Activated CD4-positive, alpha-beta T cell treated with anti-CD3 and anti-CD28 coated beads, Interleukin-2, amount 10 ng/mL, durations not matched to agents 7 days and 5 days (primary cell): ENCODE measurements around the gene FXYD6. TPM values are rescaled to one million over a fixed set of nuclear protein-coding genes. Genes with fewer than 3 reads are reported as not detected.
A peak's percentile ranks its signal among the peaks of the same experiment; 100 is the strongest.
"Not testable (repeated sequence)": the region's sequence is repeated elsewhere in the genome, so short reads cannot be mapped to it uniquely, and the experiment has no call there.

Source experiments
- CTCF ChIA-PET: fragments of 350-600 bp; sonication (Branson Sonifier 250); formaldehyde crosslinking; loops from one replicate; lab custom pipeline; 2021; ENCODE audit warnings: antibody characterized with exemption; lab: Charles Lee
- POLR2A ChIA-PET: fragments of 350-600 bp; sonication (Branson Sonifier 250); formaldehyde crosslinking; loops from one replicate; lab custom pipeline; 2021; ENCODE audit warnings: antibody characterized with exemption; lab: Charles Lee
- DNase-seq: peaks from one replicate; pipeline ENCODE4 v3.0.0-alpha.2; 2020
- H3K27ac Mint-ChIP-seq: one replicate; pipeline ENCODE4 v1.8.0; 2021; ENCODE audit warnings: mild to moderate bottlenecking, moderate library complexity, mixed read lengths
- H3K27me3 Mint-ChIP-seq: one replicate; pipeline ENCODE4 v1.8.0; 2021; ENCODE audit warnings: mixed read lengths
- H3K36me3 Mint-ChIP-seq: one replicate; pipeline ENCODE4 v1.8.0; 2021; ENCODE audit warnings: low read depth, mixed read lengths
- H3K4me1 Mint-ChIP-seq: one replicate; pipeline ENCODE4 v1.8.0; 2021; ENCODE audit warnings: mixed read lengths
- H3K4me3 Mint-ChIP-seq: one replicate; pipeline ENCODE4 v1.8.0; 2021; ENCODE audit warnings: mild to moderate bottlenecking, moderate library complexity, mixed read lengths
- H3K9me3 Mint-ChIP-seq: one replicate; pipeline ENCODE4 v1.8.0; 2021; ENCODE audit warnings: mixed read lengths
- total RNA-seq, 2 experiments: library from RNA; stranded (reverse); gene quantifications; one replicate each; pipeline ENCODE4 v1.2.3, GENCODE V29; 2021

Gene FXYD6, protein sequence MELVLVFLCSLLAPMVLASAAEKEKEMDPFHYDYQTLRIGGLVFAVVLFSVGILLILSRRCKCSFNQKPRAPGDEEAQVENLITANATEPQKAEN
- total RNA-seq: not detected

- H3K4me3 Mint-ChIP-seq: peak within 1 kb of the TSS; percentile 53
- H3K36me3 Mint-ChIP-seq: no peaks in the 10 kb centered on the region
- H3K27ac Mint-ChIP-seq: no peak within 1 kb of the TSS
- ChIA-PET CTCF (interaction anchor here (0.8 to 1.2 kb wide), 4 partner anchors 27 to 177 kb away, joined by 3 to 4 read pairs (median 3); no protein-coding TSS in a partner anchor), POLR2A (no interaction called here)
- peaks cover 65% of the 10 kb centered on the region for H3K27me3 Mint-ChIP-seq
- H3K4me1 Mint-ChIP-seq: peaks cover 40% of the 10 kb centered on the region
- no peaks in the 10 kb centered on the region for H3K9me3 Mint-ChIP-seq
- no peak for DNase-seq
Observed at GRCh38 chr11:117876341-117877119, at the start of gene FXYD6. Gene FXYD6, minus strand, starts transcription at chr11:117876658. Its CDS starts 33,882 bp downstream, at chr11:117842776.

- H3K27me3 Mint-ChIP-seq, H3K9me3 Mint-ChIP-seq, H3K36me3 Mint-ChIP-seq, POLR2A ChIA-PET, DNase-seq, H3K4me3 Mint-ChIP-seq, CTCF ChIA-PET, H3K27ac Mint-ChIP-seq: not testable (repeated sequence)
- H3K4me1 Mint-ChIP-seq: peaks cover 31% of the 10 kb centered on the region
Observed at GRCh38 chr11:117926166-117926565, 49.7 kb upstream of the FXYD6 start.

GRCh38 chr11:117925198-117925925, 48.9 kb upstream of the FXYD6 start:
- H3K9me3 Mint-ChIP-seq: no peaks in the 10 kb centered on the region
- ChIA-PET POLR2A (no interaction called here), CTCF (interaction anchor here (0.7 kb wide), 3 partner anchors 14 to 307 kb away, joined by 3 to 5 read pairs (median 3); no protein-coding TSS in a partner anchor)
- no peaks in the 10 kb centered on the region for H3K36me3 Mint-ChIP-seq
- no peak overlapping the region for H3K27ac Mint-ChIP-seq
- no peak for DNase-seq
- peaks cover 23% of the 10 kb centered on the region for H3K4me1 Mint-ChIP-seq
- H3K4me3 Mint-ChIP-seq: no peak overlapping the region
- H3K27me3 Mint-ChIP-seq: peaks cover 9% of the 10 kb centered on the region

DNA sequence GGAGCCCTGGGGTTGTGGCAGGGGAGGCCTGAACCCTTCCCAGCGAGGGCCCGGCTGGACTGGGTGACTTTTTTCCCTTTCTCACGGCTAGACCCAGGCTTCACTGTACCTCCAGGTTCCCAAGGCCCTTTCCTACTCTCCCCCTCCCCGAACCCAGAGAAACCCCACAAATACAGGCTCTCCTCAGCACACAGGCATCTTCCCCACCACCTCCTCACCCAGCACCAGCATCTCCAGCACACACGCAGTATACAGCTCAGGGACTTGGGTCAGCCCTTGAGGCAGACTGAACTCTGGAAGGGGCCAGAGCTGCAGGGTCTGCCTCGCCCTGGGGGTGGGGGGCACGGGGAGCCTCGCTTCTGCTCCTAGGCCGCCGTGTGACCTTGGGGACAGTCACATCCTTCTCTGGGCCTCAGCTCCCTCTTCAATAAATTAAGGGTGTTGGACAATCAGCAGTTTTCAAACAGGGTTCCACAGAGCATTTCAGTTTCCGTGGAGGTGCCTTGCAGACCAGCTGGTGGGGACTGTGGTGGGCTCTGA, 48.2 kb upstream of the FXYD6 start:
- Mint-ChIP-seq H3K27me3 (peaks cover 9% of the 10 kb centered on the region), H3K9me3 (no peaks in the 10 kb centered on the region), H3K4me3 (no peak overlapping the region), H3K36me3 (no peaks in the 10 kb centered on the region), H3K4me1 (peaks cover 21% of the 10 kb centered on the region), H3K27ac (no peak overlapping the region)
- ChIA-PET CTCF (interaction anchor here (0.7 kb wide), 3 partner anchors 15 to 308 kb away, joined by 3 to 5 read pairs (median 3); no protein-coding TSS in a partner anchor), POLR2A (no interaction called here)
- no peak for DNase-seq

DNA sequence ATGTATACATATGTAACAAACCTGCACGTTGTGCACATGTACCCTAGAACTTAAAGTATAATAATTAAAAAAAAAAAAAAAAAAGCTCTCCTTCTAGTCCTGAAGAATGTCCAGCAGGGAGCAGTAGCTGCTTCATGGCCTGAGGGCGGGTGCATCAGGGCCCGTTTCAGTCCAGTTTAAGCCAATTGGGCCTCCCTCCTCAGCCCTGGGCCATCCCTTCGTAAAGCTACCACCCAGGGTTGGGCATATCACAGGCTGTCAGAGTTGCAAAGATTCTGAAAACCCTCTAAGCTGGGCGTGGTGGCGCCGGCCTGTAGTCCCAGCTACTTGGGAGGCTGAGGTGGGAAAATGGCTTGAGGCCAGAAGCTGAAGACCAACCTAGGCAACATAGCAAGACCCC, 47.3 kb upstream of the FXYD6 start:
- H3K27ac Mint-ChIP-seq: peak overlapping the region; percentile 31
- no peaks in the 10 kb centered on the region for H3K9me3 Mint-ChIP-seq
- peaks cover 9% of the 10 kb centered on the region for H3K27me3 Mint-ChIP-seq
- H3K4me1 Mint-ChIP-seq: peaks cover 21% of the 10 kb centered on the region
- no peak overlapping the region for H3K4me3 Mint-ChIP-seq
- POLR2A ChIA-PET: no interaction called here
- CTCF ChIA-PET: interaction anchor here (0.7 to 1.5 kb wide), 7 partner anchors 10 to 129 kb away, joined by 3 to 6 read pairs (median 5); no protein-coding TSS in a partner anchor
- no peaks in the 10 kb centered on the region for H3K36me3 Mint-ChIP-seq
- DNase-seq: no peak

- no peak for DNase-seq
- peaks cover 9% of the 10 kb centered on the region for H3K27me3 Mint-ChIP-seq
- no peak overlapping the region for H3K4me3 Mint-ChIP-seq
- no peak overlapping the region for H3K27ac Mint-ChIP-seq
- POLR2A ChIA-PET: no interaction called here
- CTCF ChIA-PET: interaction anchor here (0.7 to 2.7 kb wide), 8 partner anchors 8 to 130 kb away, joined by 3 to 9 read pairs (median 5); no protein-coding TSS in a partner anchor
- H3K9me3 Mint-ChIP-seq: no peaks in the 10 kb centered on the region
- H3K4me1 Mint-ChIP-seq: peaks cover 16% of the 10 kb centered on the region
- H3K36me3 Mint-ChIP-seq: no peaks in the 10 kb centered on the region
Observed at GRCh38 chr11:117923275-117923674, 46.8 kb upstream of the FXYD6 start.

- POLR2A ChIA-PET: no interaction called here
- no peaks in the 10 kb centered on the region for H3K27me3 Mint-ChIP-seq
- CTCF ChIA-PET: interaction anchor here (1.8 to 2.7 kb wide), 2 partner anchors 9 to 25 kb away, joined by 9 to 10 read pairs; no protein-coding TSS in a partner anchor
Observed at GRCh38 chr11:117921893-117922292, 45.4 kb upstream of the FXYD6 start.

DNA sequence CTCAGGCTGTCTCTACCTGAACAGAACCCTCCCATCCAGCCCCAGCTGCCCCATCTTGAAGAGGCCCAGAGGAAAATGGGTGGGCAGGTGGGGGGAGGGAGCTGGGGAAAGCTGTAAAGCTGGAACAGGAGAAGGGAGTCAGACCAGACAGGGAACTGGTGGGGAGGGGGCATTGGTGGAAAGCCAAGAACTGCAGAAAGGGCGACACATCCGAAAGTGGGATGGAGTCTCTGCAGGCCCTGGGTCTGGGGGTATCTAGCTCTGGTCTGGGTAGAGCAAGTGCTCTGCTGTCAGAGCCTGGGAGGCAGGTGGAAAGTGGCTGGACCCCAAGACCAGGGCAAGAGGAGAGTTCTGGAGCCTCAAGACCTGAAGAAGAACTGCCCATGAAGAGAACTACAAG, 45.0 kb upstream of the FXYD6 start:
- Mint-ChIP-seq H3K27ac (peak overlapping the region; percentile 57), H3K36me3 (no peaks in the 10 kb centered on the region), H3K27me3 (no peaks in the 10 kb centered on the region), H3K4me3 (no peak overlapping the region), H3K9me3 (no peaks in the 10 kb centered on the region), H3K4me1 (peaks cover 11% of the 10 kb centered on the region)
- no peak for DNase-seq
- POLR2A ChIA-PET: no interaction called here
- CTCF ChIA-PET: interaction anchor here (1.2 to 2.7 kb wide), 4 partner anchors 9 to 132 kb away, joined by 3 to 10 read pairs (median 6); no protein-coding TSS in a partner anchor

More at GRCh38 chr11:117921893-117922292, 45.4 kb upstream of the FXYD6 start:
- Mint-ChIP-seq H3K9me3 (no peaks in the 10 kb centered on the region), H3K27ac (peak overlapping the region; percentile 57), H3K4me3 (no peak overlapping the region), H3K4me1 (peaks cover 11% of the 10 kb centered on the region), H3K36me3 (no peaks in the 10 kb centered on the region)
- no peak for DNase-seq

DNA sequence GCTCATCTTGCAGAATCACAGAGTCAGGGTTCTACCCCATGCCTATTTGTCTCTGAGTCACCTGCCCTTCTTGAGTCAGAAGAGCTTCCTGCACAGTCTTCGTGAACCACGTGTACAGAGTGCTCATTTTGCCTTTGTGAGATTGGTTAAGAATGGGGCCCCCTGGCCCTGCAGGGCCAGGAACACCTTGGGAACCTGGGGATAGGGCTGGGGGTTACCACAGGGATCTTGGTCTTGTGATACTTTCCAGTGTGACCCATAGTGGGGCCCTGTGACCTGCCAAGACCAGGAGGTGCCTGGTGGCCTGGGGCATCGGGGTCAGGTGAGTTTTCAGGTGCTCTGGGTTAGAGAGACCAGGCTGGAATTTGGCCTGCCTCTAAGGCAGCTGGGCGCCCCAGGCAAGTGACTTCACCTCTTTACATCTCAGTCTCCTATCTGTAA, 43.3 kb upstream of the FXYD6 start:
- CTCF ChIA-PET: interaction anchor here (0.7 to 1.6 kb wide), 10 partner anchors 11 to 135 kb away, joined by 3 to 4 read pairs (median 3); no protein-coding TSS in a partner anchor
- Mint-ChIP-seq H3K27me3 (no peaks in the 10 kb centered on the region), H3K4me1 (peaks cover 11% of the 10 kb centered on the region), H3K36me3 (no peaks in the 10 kb centered on the region), H3K4me3 (no peak overlapping the region), H3K27ac (peak overlapping the region; percentile 16), H3K9me3 (no peaks in the 10 kb centered on the region)
- POLR2A ChIA-PET: no interaction called here
- DNase-seq: no peak

DNA sequence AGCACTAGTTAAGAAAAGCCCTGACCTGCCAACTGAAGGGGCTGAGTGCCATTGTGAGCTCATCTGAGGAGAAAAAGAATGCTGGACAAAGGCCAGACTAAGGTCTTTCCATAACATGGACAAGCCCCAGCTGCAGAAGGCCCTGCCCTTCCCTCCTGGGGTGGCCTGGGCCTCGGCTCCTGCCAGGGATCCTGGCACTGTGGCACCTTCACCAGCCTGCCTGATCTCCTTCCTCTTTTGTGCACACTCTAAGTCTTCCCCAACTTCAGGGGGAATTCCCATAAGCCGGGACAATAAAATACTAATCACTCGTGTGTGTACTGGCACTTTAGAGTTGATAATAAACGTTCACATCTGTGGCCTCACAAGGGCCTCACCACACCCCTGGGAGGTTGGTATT, 42.9 kb upstream of the FXYD6 start:
- no peak for DNase-seq
- ChIA-PET CTCF (interaction anchor here (0.7 to 2.4 kb wide), 12 partner anchors 9 to 135 kb away, joined by 3 to 8 read pairs (median 3); no protein-coding TSS in a partner anchor), POLR2A (no interaction called here)
- Mint-ChIP-seq H3K27me3 (no peaks in the 10 kb centered on the region), H3K36me3 (no peaks in the 10 kb centered on the region), H3K4me1 (peaks cover 11% of the 10 kb centered on the region), H3K9me3 (no peaks in the 10 kb centered on the region), H3K4me3 (no peak overlapping the region), H3K27ac (no peak overlapping the region)

GRCh38 chr11:117918366-117919255, 42.2 kb upstream of the FXYD6 start:
- POLR2A ChIA-PET: interaction anchor here (0.6 kb wide), 1 partner anchor 67 kb away, joined by 3 read pairs; no protein-coding TSS in a partner anchor

More at GRCh38 chr11:117918366-117919255, 42.2 kb upstream of the FXYD6 start:
- CTCF ChIA-PET: interaction anchor here (0.5 to 2.4 kb wide), 8 partner anchors 9 to 252 kb away, joined by 3 to 8 read pairs (median 4); no protein-coding TSS in a partner anchor
- DNase-seq: no peak
- Mint-ChIP-seq H3K27ac (no peak overlapping the region), H3K27me3 (no peaks in the 10 kb centered on the region), H3K4me3 (no peak overlapping the region), H3K4me1 (peaks cover 11% of the 10 kb centered on the region), H3K9me3 (no peaks in the 10 kb centered on the region), H3K36me3 (no peaks in the 10 kb centered on the region)
